ACHN (cell line): ENCODE measurements around the gene OR1E1.
"Not testable (repeated sequence)": the region's sequence is repeated elsewhere in the genome, so short reads cannot be mapped to it uniquely, and the experiment has no call there.

Source experiments
- DNase-seq: peaks from one replicate; pipeline ENCODE4 v3.0.0-alpha.2; 2015
- in situ Hi-C: cut with HindIII; loops from 2 replicates; pipeline ENCODE4 v1.10.0; 2017; ENCODE audit warnings: low sequenced_read_pairs, low pct_ligation_motif_present, low pct_unique_long_range_greater_than_20kb

The OR1E1 gene, protein sequence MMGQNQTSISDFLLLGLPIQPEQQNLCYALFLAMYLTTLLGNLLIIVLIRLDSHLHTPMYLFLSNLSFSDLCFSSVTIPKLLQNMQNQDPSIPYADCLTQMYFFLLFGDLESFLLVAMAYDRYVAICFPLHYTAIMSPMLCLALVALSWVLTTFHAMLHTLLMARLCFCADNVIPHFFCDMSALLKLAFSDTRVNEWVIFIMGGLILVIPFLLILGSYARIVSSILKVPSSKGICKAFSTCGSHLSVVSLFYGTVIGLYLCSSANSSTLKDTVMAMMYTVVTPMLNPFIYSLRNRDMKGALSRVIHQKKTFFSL

DNA sequence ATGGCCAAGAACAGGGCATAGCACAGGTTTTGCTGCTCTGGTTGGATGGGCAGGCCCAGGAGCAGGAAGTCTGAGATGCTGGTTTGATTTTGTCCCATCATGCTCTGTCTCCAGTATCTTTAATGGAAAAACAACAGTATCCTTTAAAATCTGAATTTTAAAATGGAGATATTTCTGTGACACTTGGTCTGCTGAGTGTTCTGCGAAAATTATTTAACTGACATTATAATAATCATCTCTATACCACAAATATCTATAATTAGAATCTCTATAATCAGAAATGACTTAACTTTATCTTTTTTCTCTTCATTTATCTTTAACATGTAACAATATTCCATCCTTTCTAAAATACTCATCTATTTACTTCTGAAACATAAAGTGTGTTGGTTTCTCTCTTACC, at the start of gene OR1E1:
Gene OR1E1 (minus strand): TSS at position 101 of the 400 bp plus-strand sequence. CDS start 0 bp downstream, at position 101.
- in situ Hi-C loops, result no loop called here
- DNase-seq, result no peak

DNA sequence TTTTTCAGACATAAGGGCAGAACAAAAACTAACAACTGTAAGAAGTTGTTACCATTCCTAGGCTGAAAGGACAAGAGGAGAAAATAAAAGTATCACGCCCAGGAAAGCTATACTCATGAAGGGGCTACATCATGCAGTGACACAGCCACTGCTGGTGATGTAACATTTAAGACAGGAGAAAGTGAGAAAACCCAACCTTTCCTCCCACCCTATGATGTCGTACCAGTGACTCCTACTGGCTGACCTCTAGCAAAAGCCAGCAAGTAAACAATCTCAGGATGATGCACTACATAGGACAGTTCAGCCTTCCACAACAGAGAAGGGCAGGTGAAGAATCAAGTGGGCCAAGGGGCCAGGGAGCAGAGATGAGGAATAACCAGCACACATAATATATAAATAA, 49.4 kb upstream of the OR1E1 start:
- in situ Hi-C loops, result no loop called here
- peak; percentile 2 for DNase-seq

DNA sequence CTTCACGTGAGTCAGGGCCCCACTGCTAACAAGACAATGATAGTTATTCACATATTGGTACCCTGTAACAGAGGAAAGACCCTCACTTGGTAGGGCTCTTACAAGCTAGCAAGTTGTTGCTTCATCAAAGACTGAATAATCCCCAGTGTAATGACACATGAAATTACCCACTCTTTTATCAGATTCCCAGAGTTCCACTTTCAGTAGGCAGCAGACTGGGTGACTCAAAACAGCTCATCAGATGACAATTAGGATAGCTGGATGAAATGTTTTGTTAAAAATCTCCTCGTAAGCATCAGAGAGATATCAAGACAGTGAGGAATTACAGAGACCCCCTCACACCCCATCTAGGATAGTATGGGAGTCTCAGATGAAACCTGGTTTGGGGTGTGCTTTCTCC, 42.2 kb upstream of the OR1E1 start:
- no peak for DNase-seq

DNA sequence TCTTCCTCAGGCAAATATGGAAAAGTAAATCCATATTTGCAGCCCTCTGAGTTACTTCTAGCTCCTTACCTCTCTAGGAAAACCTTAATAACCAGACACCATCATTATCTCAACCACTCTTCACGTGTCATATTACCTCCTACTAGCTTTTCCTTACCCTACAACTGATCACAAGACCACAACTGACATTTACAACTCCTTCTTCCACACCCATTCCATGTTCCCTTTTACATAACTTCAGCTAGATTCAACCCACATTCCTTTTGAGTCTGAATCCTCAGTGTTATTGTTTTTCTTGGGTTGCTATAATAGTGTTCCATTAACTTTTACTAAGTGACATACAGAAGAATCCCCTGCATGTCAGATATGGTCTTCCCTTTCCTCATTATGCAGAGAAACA, 40.2 kb upstream of the OR1E1 start:
- in situ Hi-C loops, result no loop called here
- no peak for DNase-seq

More for the DNA sequence above, 42.2 kb upstream of the OR1E1 start:
- in situ Hi-C loops, result no loop called here

DNA sequence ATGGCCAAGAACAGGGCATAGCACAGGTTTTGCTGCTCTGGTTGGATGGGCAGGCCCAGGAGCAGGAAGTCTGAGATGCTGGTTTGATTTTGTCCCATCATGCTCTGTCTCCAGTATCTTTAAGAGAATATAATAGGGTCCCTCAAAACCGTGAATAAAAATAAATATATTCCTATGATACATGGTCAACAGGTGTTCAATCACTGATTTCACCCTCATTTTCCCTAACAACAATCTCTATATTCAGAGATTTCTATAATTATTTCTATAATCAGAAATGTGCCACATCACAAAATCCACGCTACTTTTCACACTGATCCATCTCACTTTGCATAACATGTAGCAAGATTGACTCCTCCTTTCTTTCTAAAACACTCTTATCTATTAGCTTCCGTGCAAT, 35.5 kb upstream of the OR1E1 start, which contains the start of gene OR1E2:
Gene OR1E2 (minus strand): TSS at position 101 of the 400 bp plus-strand sequence. CDS start 0 bp downstream, at position 101.
- no peak for DNase-seq
- in situ Hi-C loops, result no loop called here

DNA sequence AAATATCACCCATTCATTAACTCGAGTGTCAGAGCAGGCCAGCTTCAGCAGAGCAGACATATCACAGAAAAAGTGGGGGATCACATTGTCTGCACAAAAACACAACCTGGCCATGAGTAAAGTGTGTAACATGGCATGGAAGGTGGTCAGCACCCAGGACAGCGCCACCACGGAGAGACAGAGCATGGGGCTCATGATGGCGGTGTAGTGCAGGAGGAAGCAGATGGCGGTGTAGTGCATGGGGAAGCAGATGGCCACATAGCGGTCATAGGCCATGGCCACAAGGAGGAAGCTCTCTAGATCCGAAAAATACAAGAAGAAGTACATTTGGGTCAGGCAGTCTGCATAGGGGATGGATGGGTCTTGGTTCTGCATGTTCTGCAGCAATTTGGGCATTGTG, 35.0 kb upstream of the OR1E1 start:
- DNase-seq, in situ Hi-C loops: not testable (repeated sequence)

DNA sequence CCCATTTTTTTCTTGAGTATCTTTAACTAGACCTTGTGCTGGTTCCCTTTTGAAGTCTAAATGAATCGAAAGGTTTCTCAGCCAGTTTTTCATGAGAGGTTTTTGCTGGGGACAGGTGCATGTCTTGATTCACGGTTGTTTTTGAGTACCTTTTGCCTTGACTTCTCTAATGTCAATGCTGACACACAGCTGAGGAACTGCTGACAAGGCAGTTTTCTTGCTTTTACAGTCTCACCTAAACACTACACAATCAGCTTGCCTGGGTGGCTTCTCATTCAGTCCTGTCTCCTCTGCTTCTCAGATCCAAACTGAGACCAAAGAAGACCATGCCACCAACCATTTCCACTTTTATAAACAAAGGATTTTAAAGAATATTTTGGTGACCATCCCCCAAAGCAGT, 20.0 kb upstream of the OR1E1 start:
- no peak for DNase-seq
- in situ Hi-C loops, result no loop called here

DNA sequence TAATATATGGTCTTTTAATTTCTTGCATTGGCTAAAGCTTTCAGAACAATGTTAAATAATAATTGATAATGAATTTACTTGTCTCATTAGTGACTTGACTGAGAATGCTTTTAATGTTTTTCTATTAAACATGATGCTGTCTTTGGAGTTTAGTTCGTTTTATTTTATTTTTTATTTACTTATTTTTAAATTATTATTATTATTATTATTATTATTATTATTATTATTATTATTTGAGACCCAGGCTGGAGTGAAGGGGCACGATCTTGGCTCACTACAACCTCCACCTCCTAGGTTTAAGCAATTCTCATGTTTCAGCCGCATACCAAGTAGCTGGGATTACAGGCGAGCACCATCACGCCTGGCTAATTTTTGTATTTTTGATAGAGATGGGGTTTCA, 17.4 kb upstream of the OR1E1 start:
- in situ Hi-C loops, result no loop called here

DNA sequence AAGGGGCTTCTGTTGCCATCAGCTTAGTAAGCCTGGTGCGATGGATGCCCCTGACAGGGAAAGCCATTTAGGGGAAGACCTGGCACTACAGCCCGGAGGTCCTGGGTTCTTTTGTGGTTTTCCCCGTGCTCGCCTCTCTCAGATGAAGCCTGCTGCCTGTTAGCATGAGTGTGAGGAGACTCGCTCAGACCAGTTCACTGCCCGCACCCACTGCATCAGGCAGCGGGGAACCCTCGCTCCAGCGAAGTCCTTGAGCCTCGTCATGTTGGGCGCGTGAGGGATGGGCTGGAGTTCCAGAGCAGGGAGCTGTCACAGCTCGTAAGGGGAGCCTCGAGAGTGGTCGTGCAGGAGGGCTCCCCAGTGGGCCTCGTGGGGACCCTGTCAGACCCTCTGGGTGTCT, 14.0 kb upstream of the OR1E1 start:
- DNase-seq, in situ Hi-C loops: not testable (repeated sequence)

More for the DNA sequence above, 17.4 kb upstream of the OR1E1 start:
- no peak for DNase-seq

DNA sequence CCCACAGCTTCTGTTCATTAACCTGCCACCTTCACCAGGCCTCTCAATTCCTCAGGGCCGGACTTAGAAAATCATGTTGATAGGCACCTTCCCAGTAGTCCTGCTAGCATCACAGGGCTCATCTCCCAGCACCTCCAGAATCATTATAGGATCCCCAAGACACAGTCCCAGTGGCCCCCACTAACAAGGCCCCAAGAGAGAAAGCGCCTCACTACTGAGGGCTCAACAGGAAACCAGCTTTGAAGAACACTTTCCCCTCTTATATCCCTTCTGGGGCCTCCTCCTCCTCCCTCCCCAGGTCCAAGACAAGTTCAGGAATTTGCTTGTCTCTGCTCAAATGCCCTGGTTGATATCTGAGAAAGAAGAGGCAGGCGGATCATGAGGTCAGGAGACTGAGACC, 12.9 kb upstream of the OR1E1 start, which contains the start of gene OR3A3:
Gene OR3A3 (plus strand): TSS at position 301 of the 400 bp plus-strand sequence.
- no peak for DNase-seq
- in situ Hi-C loops, result no loop called here

DNA sequence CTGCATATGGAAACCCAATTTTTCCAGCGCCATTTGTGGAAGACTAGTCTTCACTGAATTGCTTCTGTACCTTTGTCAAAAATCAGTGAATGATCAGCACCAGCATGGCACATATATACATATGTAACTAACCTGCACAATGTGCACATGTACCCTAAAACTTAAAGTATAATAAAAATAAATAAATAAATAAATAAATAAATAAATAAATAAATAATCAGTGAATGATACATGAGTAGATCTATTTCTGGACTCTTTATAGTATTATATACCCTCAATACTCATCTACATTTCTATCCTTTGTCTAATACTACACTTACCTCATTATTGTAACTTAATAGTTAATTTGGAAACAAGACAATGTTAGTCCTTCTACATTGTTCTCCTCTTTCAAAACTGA, 5.6 kb upstream of the OR1E1 start:
- DNase-seq, in situ Hi-C loops: not testable (repeated sequence)

DNA sequence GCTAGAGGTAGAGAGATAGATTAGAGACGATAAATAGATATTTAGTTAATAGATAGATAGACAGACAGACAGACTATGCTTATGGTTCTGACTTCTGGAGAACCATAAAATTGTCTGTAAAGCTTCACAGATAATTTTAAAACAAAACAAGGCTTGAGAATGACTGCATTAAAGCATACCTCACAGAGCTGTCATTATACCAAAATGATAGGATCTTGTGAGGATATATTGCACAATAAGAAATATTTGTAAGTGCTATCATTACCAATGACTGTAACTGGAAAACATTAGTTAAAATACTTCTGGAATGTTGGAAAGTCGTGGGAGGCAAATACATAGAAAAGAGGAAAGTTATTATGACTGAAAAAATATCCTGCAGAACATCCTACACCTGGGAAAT, 3.6 kb upstream of the OR1E1 start:
- in situ Hi-C loops, result no loop called here
- no peak for DNase-seq

DNA sequence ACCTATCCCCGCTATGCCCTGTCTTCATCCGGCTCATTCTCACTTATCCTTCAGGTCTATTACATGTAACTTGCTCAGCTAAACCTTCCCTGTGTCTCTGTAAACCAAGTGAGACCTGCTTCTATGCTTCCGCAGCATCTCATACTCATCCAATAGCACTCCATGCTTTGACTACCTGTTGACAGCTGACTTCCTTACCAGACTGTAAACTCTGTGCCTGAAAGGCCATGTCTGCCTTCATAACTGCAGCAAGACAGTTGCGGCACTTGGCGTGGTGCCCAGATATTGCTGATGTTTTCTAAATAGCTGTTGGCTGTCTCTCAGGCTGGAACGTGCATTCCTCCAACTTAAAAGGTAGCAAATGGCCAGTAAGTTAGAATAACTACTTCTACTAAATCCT, 1.8 kb upstream of the OR1E1 start:
- DNase-seq, result no peak
- in situ Hi-C loops, result no loop called here

DNA sequence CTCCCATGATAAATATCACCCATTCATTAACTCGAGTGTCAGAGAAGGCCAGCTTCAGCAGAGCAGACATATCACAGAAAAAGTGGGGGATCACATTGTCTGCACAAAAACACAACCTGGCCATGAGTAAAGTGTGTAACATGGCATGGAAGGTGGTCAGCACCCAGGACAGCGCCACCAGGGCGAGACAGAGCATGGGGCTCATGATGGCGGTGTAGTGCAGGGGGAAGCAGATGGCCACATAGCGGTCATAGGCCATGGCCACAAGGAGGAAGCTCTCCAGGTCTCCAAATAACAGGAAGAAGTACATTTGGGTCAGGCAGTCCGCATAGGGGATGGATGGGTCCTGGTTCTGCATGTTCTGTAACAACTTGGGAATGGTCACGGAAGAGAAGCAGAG, 409 bp downstream of the OR1E1 start:
- in situ Hi-C loops, result not testable (repeated sequence)
- DNase-seq, result peak; percentile 13

DNA sequence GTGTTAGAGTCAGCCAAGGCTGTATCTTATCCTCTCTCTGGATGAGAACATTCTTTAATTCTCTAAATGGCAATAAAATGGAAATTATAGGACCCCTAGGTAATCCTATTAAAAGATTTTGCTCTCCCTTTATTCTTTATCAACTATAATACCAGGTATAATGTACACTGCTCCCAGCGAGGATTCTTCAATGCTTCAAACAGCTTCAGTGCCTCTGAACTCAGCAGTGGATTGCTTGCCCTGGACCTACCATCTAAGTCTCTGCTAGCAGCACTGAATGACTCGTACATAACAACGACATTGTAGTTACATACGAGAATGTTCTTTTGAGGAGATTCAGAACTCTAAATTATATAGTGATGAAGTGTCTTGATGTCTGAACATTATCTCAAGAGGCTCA, 8.4 kb downstream of the OR1E1 start:
- in situ Hi-C loops, result no loop called here
- DNase-seq, result no peak

DNA sequence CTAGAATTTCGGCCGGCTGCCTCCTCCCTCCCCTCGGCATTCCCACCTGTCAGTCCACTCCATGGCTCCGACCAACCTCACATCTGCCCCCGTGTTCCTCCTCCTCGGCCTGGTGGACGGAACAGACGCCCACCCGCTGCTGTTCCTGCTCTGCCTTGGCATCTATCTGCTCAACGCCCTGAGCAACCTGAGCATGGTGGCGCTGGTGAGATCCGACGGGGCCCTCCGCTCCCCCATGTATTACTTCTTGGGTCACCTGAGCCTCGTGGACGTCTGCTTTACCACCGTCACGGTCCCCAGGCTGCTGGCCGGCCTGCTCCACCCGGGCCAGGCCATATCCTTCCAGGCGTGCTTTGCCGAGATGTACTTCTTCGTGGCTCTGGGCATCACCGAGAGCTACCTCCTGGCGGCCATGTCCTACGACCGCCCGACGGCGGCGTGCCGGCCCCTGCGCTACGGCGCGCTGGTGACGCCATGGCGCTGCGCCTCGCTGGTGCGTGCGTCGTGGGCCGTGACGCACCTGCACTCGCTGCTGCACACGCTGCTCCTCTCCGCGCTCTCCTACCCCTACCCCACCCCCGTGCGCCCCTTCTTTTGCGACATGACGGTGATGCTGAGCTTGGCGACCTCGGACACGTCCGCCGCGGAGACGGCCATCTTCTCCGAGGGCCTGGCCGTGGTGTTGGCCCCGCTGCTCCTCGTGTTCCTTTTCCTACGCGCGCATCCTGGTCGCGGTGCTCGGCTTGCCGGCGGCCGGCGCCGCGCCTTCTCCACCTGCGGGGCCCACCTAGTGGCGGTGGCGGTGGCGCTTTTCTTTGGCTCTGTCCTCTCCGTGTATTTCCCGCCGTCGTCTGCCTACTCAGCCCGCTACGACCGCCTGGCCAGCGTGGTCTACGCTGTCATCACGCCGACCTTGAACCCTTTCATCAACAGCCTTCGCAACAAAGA, 12.1 kb downstream of the OR1E1 start, which contains the start of gene OR3A2:
Gene OR3A2 (minus strand): TSS at position 440 of the 948 bp plus-strand sequence.
- in situ Hi-C loops, result no loop called here
- DNase-seq, result no peak

DNA sequence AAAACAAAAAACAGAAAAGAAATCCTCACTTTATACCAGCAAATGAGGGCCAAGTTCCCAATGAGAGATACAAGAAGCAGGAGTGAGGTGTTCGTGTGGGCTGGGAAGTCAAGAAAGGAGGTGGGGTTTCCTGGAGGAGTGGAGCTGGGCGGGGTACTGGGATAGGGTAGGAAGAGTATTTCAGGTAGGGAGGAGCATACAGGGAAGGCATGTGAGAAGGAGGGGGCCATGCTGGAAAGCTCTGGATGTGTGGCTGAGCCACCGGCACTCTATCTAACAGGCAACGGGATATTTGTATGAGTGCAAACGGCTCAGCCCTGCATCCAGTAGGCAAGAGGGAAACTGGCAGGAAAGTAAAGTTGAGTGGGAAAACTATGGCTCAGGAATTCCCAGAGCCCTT, 16.3 kb downstream of the OR1E1 start:
- in situ Hi-C loops, result no loop called here
- no peak for DNase-seq

DNA sequence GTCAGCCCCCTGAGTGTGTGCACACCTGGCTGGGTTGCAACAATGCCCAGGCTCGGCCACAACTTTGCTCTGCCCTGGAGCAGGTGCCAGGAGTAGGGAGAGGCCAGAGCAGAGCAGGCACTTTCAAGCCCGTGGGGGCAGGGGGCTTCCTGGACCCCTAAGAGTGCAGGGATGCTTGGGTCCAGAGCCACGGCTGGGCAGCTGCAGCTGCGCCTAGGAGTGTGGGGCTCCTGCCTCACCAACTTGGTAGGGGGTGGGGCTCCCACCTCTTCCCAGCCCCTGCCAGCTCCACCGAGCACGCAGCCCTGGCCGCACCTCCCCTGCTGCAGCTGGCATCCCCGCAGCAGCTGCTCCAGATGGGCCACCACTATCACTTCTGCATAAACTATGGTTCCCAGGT, 19.9 kb downstream of the OR1E1 start:
- in situ Hi-C loops, result no loop called here
- DNase-seq, result no peak

DNA sequence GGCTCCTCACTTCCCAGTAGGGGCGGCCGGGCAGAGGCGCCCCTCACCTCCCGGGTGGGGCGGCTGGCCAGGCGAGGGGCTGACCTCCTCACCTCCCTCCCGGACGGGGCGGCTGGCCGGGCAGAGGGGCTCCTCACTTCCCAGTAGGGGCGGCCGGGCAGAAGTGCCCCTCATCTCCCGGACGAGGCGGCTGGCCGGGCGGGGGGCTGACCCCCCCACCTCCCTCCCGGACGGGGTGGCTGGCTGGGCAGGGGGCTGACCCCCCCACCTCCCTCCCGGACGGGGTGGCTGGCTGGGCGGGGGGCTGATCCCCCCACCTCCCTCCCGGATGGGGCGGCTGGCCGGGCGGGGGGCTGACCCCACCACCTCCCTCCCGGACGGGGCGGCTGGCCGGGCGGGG, 27.0 kb downstream of the OR1E1 start:
- DNase-seq, in situ Hi-C loops: not testable (repeated sequence)
